Right atrium auricular region (tissue), 2 donors: ENCODE data around the gene SEMA5A. TPM values are rescaled to one million over a fixed set of nuclear protein-coding genes. Genes with fewer than 3 reads are reported as not detected.
A peak's percentile ranks its signal among the peaks of the same experiment; 100 is the strongest.

Source experiments
- DNase-seq: peaks from one replicate; pipeline ENCODE4 v3.0.0-alpha.2; 2019; ENCODE audit warnings: low spot score
- H3K27ac ChIP-seq, 2 donors: fragments of 200-600 bp; sonication (generic); 1 replicate in 1 of 2; 2 replicates in 1 of 2; pipeline ENCODE4 v1.5.1; 2016 to 2019
- H3K27me3 ChIP-seq, 2 donors: fragments of 200-600 bp; sonication (generic); one replicate each; pipeline versions ENCODE4 v1.5.1 to v1.6.0; 2017 to 2019
- H3K36me3 ChIP-seq: fragments of 200-600 bp; sonication (generic); one replicate; pipeline ENCODE4 v1.5.1; 2016
- H3K4me1 ChIP-seq, 2 donors: fragments of 200-600 bp; sonication (generic); one replicate each; pipeline versions ENCODE4 v1.5.1 to v1.6.0; 2017 to 2019
- H3K4me3 ChIP-seq, 2 donors: fragments of 200-600 bp; sonication (generic); 1 replicate in 1 of 2; 2 replicates in 1 of 2; pipeline ENCODE4 v1.5.1; 2017 to 2019; ENCODE audit warnings: mild to moderate bottlenecking in 1 of 2, moderate library complexity in 1 of 2
- H3K9me3 ChIP-seq, 2 donors: fragments of 200-600 bp; sonication (generic); one replicate each; pipeline ENCODE4 v1.5.1; 2019
- CTCF ChIP-seq, 2 donors: fragments of 200-600 bp; sonication (generic); IDR thresholded peaks; one replicate each; pipeline ENCODE4 v1.5.1; 2019; ENCODE audit warnings: antibody characterized with exemption in 2 of 2
- total RNA-seq, 2 donors: library from RNA; depleted of rRNA; stranded (reverse); fragments of >200 nt; gene quantifications; one replicate each; pipeline ENCODE4 v1.1.0, GENCODE V29; 2016

The SEMA5A gene
- total RNA-seq, 2 donors from 2014 or later = 14.1 to 26.2 TPM

- Histone ChIP-seq H3K36me3 (no peaks in the 10 kb centered on the region), H3K9me3 (peaks cover 0 to 7% of the 10 kb centered on the region in 2 donors), H3K4me1 (peaks cover 0 to 20% of the 10 kb centered on the region in 2 donors), H3K27me3 (no peaks in the 10 kb centered on the region), H3K27ac (peak overlapping the region in 1 of 2 donors; percentile 76), H3K4me3 (no peak overlapping the region)
- no peak for DNase-seq
- TF ChIP-seq CTCF (IDR thresholded peaks at IDR 0.05) = no peak
These were observed 94.8 kb downstream of the SEMA5A start for GRCh38 chr5:9451037-9451436.

GRCh38 chr5:9447691-9448090 lies 98.2 kb downstream of the SEMA5A start:
- H3K4me3 ChIP-seq = no peak overlapping the region

GRCh38 chr5:9445826-9446388 lies 100.0 kb downstream of the SEMA5A start:
- Histone ChIP-seq H3K27ac (peak overlapping the region in 1 of 2 donors; percentile 45), H3K9me3 (no peaks in the 10 kb centered on the region), H3K4me1 (peaks cover 0 to 10% of the 10 kb centered on the region in 2 donors), H3K4me3 (no peak overlapping the region), H3K27me3 (no peaks in the 10 kb centered on the region), H3K36me3 (no peaks in the 10 kb centered on the region)
- no peak for TF ChIP-seq CTCF (IDR thresholded peaks at IDR 0.05)
- DNase-seq = no peak

More at GRCh38 chr5:9447691-9448090, 98.2 kb downstream of the SEMA5A start:
- no peak overlapping the region for H3K27ac ChIP-seq
- H3K36me3 ChIP-seq = no peaks in the 10 kb centered on the region
- no peaks in the 10 kb centered on the region for H3K27me3 ChIP-seq
- DNase-seq = no peak
- no peak for TF ChIP-seq CTCF (IDR thresholded peaks at IDR 0.05)
- H3K4me1 ChIP-seq = peaks cover 0 to 24% of the 10 kb centered on the region in 2 donors
- no peaks in the 10 kb centered on the region for H3K9me3 ChIP-seq

GRCh38 chr5:9444346-9444745 lies 101.5 kb downstream of the SEMA5A start:
- Histone ChIP-seq H3K27me3 (no peaks in the 10 kb centered on the region), H3K9me3 (no peaks in the 10 kb centered on the region), H3K27ac (no peak overlapping the region), H3K4me1 (peaks cover 0 to 15% of the 10 kb centered on the region in 2 donors), H3K4me3 (no peak overlapping the region), H3K36me3 (no peaks in the 10 kb centered on the region)
- no peak for DNase-seq
- no peak for TF ChIP-seq CTCF (IDR thresholded peaks at IDR 0.05)

- no peaks in the 10 kb centered on the region for H3K9me3 ChIP-seq
- H3K27ac ChIP-seq = no peak overlapping the region
- H3K36me3 ChIP-seq = no peaks in the 10 kb centered on the region
- TF ChIP-seq CTCF (IDR thresholded peaks at IDR 0.05) = no peak
- H3K4me1 ChIP-seq = peaks cover 0 to 15% of the 10 kb centered on the region in 2 donors
- H3K27me3 ChIP-seq = no peaks in the 10 kb centered on the region
- H3K4me3 ChIP-seq = no peak overlapping the region
- DNase-seq = no peak
These were observed 104.3 kb downstream of the SEMA5A start for GRCh38 chr5:9441610-9442009.

- H3K27me3 ChIP-seq = no peaks in the 10 kb centered on the region
- DNase-seq = no peak
- no peaks in the 10 kb centered on the region for H3K36me3 ChIP-seq
- no peaks in the 10 kb centered on the region for H3K9me3 ChIP-seq
- peaks cover 0 to 6% of the 10 kb centered on the region in 2 donors for H3K4me1 ChIP-seq
- H3K27ac ChIP-seq = no peak overlapping the region
- no peak overlapping the region for H3K4me3 ChIP-seq
- TF ChIP-seq CTCF (IDR thresholded peaks at IDR 0.05) = no peak
These were observed 105.4 kb downstream of the SEMA5A start for GRCh38 chr5:9440517-9440916.
